ENCODE measurements around the gene PIKFYVE. TPM values are rescaled to one million over a fixed set of nuclear protein-coding genes. Genes with fewer than 3 reads are reported as not detected.

The PIKFYVE gene
- total and polyA plus RNA-seq, 10 of the 15 experiments (the other 5 are each of a cell fraction or from before 2014, with no cell fraction given) = 5.2 to 41.7 (median 19.6) TPM

DNA sequence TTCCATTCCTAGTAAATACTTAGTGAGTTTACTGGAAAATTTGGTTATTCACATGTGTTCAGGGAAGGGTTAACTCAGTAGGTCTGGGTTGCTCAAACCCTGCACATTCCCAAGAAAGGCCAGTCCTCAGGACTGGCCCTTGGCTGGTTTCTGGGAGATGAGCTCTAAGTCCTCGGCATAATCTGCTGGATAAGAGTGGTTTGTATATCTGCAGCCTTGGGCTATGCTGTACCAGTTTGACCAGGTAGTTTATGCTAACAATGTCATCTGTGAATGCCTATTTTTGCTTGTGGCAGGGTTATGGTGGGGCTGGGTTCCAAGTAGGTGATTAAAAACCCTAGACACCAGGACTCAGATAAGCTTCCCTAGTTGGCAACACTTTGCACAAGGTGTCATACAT is 133.1 kb downstream of the PIKFYVE start:
- Histone ChIP-seq H3K4me3 (no peak overlapping the region), H2AFZ (ENCODE audit: control insufficient read depth, low read depth, low read length) (no peak overlapping the region), H3K79me2 (ENCODE audit: control insufficient read depth, insufficient read depth, low read length) (no peaks in the 10 kb centered on the region), H4K20me1 (ENCODE audit: control insufficient read depth, insufficient read depth) (no peaks in the 10 kb centered on the region), H3K9me3 (replicated peaks; ENCODE audit: control insufficient read depth, insufficient read depth, low read length) (peaks cover 3% of the 10 kb centered on the region; the same call in 2 of the 3 replicates), H3K4me1 (ENCODE audit: control insufficient read depth, insufficient read depth, low read length) (no peaks in the 10 kb centered on the region), H3K27me3 (replicated peaks in 1 of 2; ENCODE audit: control insufficient read depth in 2 of 2, insufficient read depth in 2 of 2, low read length in 1 of 2) (no peaks in the 10 kb centered on the region), H3K36me3 (ENCODE audit: control insufficient read depth in 2 of 2, insufficient read depth in 2 of 2, low read length in 1 of 2) (no peaks in the 10 kb centered on the region), H3K4me2 (ENCODE audit: control insufficient read depth, insufficient read depth) (no peak overlapping the region), H3K9ac (ENCODE audit: control insufficient read depth, insufficient read depth, low read length) (no peak overlapping the region), H3K27ac (ENCODE audit: control insufficient read depth, insufficient read depth) (no peak overlapping the region)
- intact Hi-C loops (cut with micrococcal nuclease; ENCODE audit: unreplicated experiment) (loop anchor here (5.0 to 10.0 kb wide), 2 partner anchors 1026 to 1798 kb away; partner anchors contain the start of gene MAP2), in situ Hi-C loops (cut with MboI) (loop anchor here (25.0 kb wide), 2 partner anchors 1163 to 1788 kb away; no protein-coding TSS in a partner anchor)
- no peak for DNase-seq (ENCODE audit: low read depth, low spot score)
- FAIRE-seq = no peak
- no peak for TF ChIP-seq CTCF (IDR thresholded peaks at IDR 0.05 in 2 of 3, conservative IDR thresholded peaks at IDR 0.05 in 1 of 3; ENCODE audit: control insufficient read depth in 2 of 3, extremely low read depth in 1 of 3, insufficient read depth in 1 of 3, low read depth in 3 of 3, low read length in 3 of 3)
- TF ChIP-seq BHLHE40 (IDR thresholded peaks at IDR 0.05; ENCODE audit: borderline replicate concordance in 1 of 2, low read depth in 2 of 2, low read length in 1 of 2) = no peak
- no peak for TF ChIP-seq SMARCA5 (IDR thresholded peaks at IDR 0.05)
- no peak for TF ChIP-seq MTA2 (IDR thresholded peaks at IDR 0.05; ENCODE audit: low read depth)
- no peak for TF ChIP-seq NFIC (IDR thresholded peaks at IDR 0.05; ENCODE audit: low read depth, low read length)
- TF ChIP-seq IKZF2 (IDR thresholded peaks at IDR 0.05) = no peak
- ChIA-PET POLR2A (no interaction called here), CTCF (no interaction called here), SMC1A (ENCODE audit: uncharacterized antibody, unreplicated experiment) (interaction anchor here (1.5 kb wide), 1 partner anchor 12 kb away, joined by 3 read pairs; no protein-coding TSS in a partner anchor), RAD21 (ENCODE audit: unreplicated experiment) (no interaction called here)
- ATAC-seq = no peak
- 35% methylated on average over 1 of the region's 1 CpG for WGBS (ENCODE audit: insufficient coverage, insufficient replicate concordance, low lambda C conversion rate, missing lambda C conversion rate)
- BruUV-seq (replicated peaks) = no TSS peak

Measured in GM12878 (cell line).